Lung (tissue), 12 donors: ENCODE results near the gene SDK1. TPM values are rescaled to one million over a fixed set of nuclear protein-coding genes. Genes with fewer than 3 reads are reported as not detected.

ENCODE experiments used
- ATAC-seq: fragments of 200-7000 bp; cut with Tn5 transposase; one replicate; pipeline ENCODE4 v1.9.1; 2020; ENCODE audit warnings: moderate number of reproducible peaks; ENCODE audit not compliant: insufficient read depth, low FRiP score
- DNase-seq, 3 donors: peaks; one replicate each; pipeline ENCODE4 v3.0.0-alpha.2; 2013 to 2017
- H3K27ac ChIP-seq, 2 donors: one replicate each; pipeline ENCODE4 v1.5.1; 2013; ENCODE audit warnings: mild to moderate bottlenecking in 2 of 2, moderate library complexity in 2 of 2, control low read depth in 1 of 2, inconsistent platforms in 1 of 2, low read depth in 1 of 2, low read length in 1 of 2
- H3K27me3 ChIP-seq, 3 donors: one replicate each; pipeline ENCODE4 v1.5.1; 2013; ENCODE audit warnings: low read length in 2 of 3; ENCODE audit not compliant: control insufficient read depth in 3 of 3, insufficient read depth in 3 of 3
- H3K36me3 ChIP-seq, 4 donors: one replicate each; pipeline ENCODE4 v1.5.1; 2013; ENCODE audit warnings: low read length in 4 of 4, mild to moderate bottlenecking in 1 of 4, moderate library complexity in 1 of 4; ENCODE audit not compliant: control insufficient read depth in 4 of 4, insufficient read depth in 4 of 4
- H3K4me1 ChIP-seq, 5 donors: one replicate each; pipeline ENCODE4 v1.5.1; 2013; ENCODE audit warnings: low read length in 5 of 5, mild to moderate bottlenecking in 2 of 5, moderate library complexity in 1 of 5; ENCODE audit not compliant: control insufficient read depth in 5 of 5, insufficient read depth in 5 of 5
- H3K4me3 ChIP-seq: one replicate; pipeline ENCODE4 v1.5.1; 2013; ENCODE audit warnings: mild to moderate bottlenecking, control low read depth, moderate library complexity
- H3K9ac ChIP-seq, 2 donors: one replicate each; pipeline ENCODE4 v1.5.1; 2013; ENCODE audit warnings: low read length in 2 of 2, control low read depth in 1 of 2; ENCODE audit not compliant: insufficient read depth in 1 of 2
- H3K9me3 ChIP-seq, 4 donors: one replicate each; pipeline ENCODE4 v1.5.1; 2013; ENCODE audit warnings: low read length in 3 of 4, mild to moderate bottlenecking in 1 of 4, moderate library complexity in 1 of 4; ENCODE audit not compliant: control insufficient read depth in 4 of 4, insufficient read depth in 3 of 4
- CTCF ChIP-seq: IDR thresholded peaks from 2 replicates; pipeline ENCODE4 v1.5.1; 2012; ENCODE audit warnings: mild to moderate bottlenecking; ENCODE audit errors: control extremely low read depth, extremely low read depth
- WGBS, 2 donors: extraction: QIAGEN DNeasy Blood & Tissue Kit; methylation state at CpG; one replicate each; pipeline ENCODE4 v1.1.7; 2013; 5-methylcytosine and 5-hydroxymethylcytosine counted together
- polyA plus RNA-seq, 2 donors: library from polyadenylated mRNA; stranded (reverse); fragments of 200-250 nt; gene quantifications; one replicate each; pipeline ENCODE4 v1.2.1, GENCODE V29; 2013
- total RNA-seq, 2 donors: library from RNA; depleted of rRNA in 1 of 2; stranded (reverse); fragments of >200 nt in 1 of 2; gene quantifications; one replicate each; pipeline ENCODE4 v1.2.1, GENCODE V29; 2014 to 2021
- donor health status: control.
- donor health status: control.
- donor health status: Bipolar disorder and iron deficiency.
- donor health status: healthy.
- donor health status: DM: yes; HTN: yes; CAD: no.

SDK1 gene
- total and polyA plus RNA-seq, 4 donors = 3.7 to 30.1 (median 12.7) TPM

GRCh38 chr7:3302681-3303320 lies 1.7 kb downstream of the SDK1 start:
- ATAC-seq = no peak
- TF ChIP-seq CTCF = no peak
- Histone ChIP-seq H3K27me3 (peaks cover 2 to 6% (median 6%) of the 10 kb centered on the region in 3 donors), H3K4me1 (peaks cover 0 to 19% (median 3%) of the 10 kb centered on the region in 5 donors), H3K4me3 (no peak overlapping the region), H3K36me3 (no peaks in the 10 kb centered on the region), H3K9me3 (no peaks in the 10 kb centered on the region), H3K9ac (peak overlapping the region in 1 of 2 donors; percentile 61), H3K27ac (peak overlapping the region in 1 of 2 donors; percentile 14)
- peak in 2 of 3 donors; percentile 27 to 38 for DNase-seq
- 43 to 47% methylated on average over 7 of the region's 7 CpGs for WGBS, 2 donors

- ATAC-seq = no peak
Measured at GRCh38 chr7:3304131-3304530, 3.1 kb downstream of the SDK1 start.

GRCh38 chr7:3307435-3307834 lies 6.4 kb downstream of the SDK1 start:
- TF ChIP-seq CTCF = no peak
- no peak for ATAC-seq
- Histone ChIP-seq H3K27me3 (no peaks in the 10 kb centered on the region), H3K27ac (no peak overlapping the region), H3K9me3 (no peaks in the 10 kb centered on the region), H3K9ac (no peak overlapping the region), H3K36me3 (no peaks in the 10 kb centered on the region), H3K4me1 (peaks cover 0 to 12% (median 2%) of the 10 kb centered on the region in 5 donors), H3K4me3 (no peak overlapping the region)
- peak in 1 of 3 donors; percentile 22 for DNase-seq
- WGBS, 2 donors = 52 to 57% methylated on average over 1 of the region's 1 CpG

More at GRCh38 chr7:3304131-3304530, 3.1 kb downstream of the SDK1 start:
- H3K9ac ChIP-seq = no peak overlapping the region
- H3K36me3 ChIP-seq = no peaks in the 10 kb centered on the region
- no peak overlapping the region for H3K4me3 ChIP-seq
- no peaks in the 10 kb centered on the region for H3K9me3 ChIP-seq
- DNase-seq = no peak
- peaks cover 0 to 19% (median 3%) of the 10 kb centered on the region in 5 donors for H3K4me1 ChIP-seq
- no peak overlapping the region for H3K27ac ChIP-seq
- 93 to 94% methylated on average over 4 of the region's 4 CpGs for WGBS, 2 donors
- peaks cover 2 to 3% (median 3%) of the 10 kb centered on the region in 3 donors for H3K27me3 ChIP-seq
- no peak for TF ChIP-seq CTCF

- Histone ChIP-seq H3K27me3 (no peaks in the 10 kb centered on the region), H3K9me3 (no peaks in the 10 kb centered on the region), H3K4me1 (peaks cover 0 to 12% (median 0%) of the 10 kb centered on the region in 5 donors), H3K4me3 (no peak overlapping the region), H3K27ac (no peak overlapping the region), H3K36me3 (no peaks in the 10 kb centered on the region), H3K9ac (no peak overlapping the region)
- 86 to 92% methylated on average over 3 of the region's 3 CpGs for WGBS, 2 donors
- DNase-seq = peak in 2 of 3 donors; percentile 15 to 22
- TF ChIP-seq CTCF = no peak
- no peak for ATAC-seq
Measured at GRCh38 chr7:3309140-3309539, 8.1 kb downstream of the SDK1 start.
